Measurements from ENCODE around the gene CLEC4M.

GRCh38 chr19:7742991-7743390 lies 20.1 kb upstream of the CLEC4M start:
- no peak for TF ChIP-seq POLR2A (IDR thresholded peaks at IDR 0.05; ENCODE audit: low read length)
- no peak for TF ChIP-seq GATA1 (IDR thresholded peaks at IDR 0.05; ENCODE audit: low read depth, low read length)

All from erythroblast (primary cell).